Activated T-cell treated with anti-CD3 and anti-CD28 coated beads for 24 hours (primary cell): Measurements from ENCODE around the gene EPHA10.

Source experiments
- DNase-seq: peaks from one replicate; pipeline ENCODE4 v3.0.0-alpha.2; 2020; ENCODE audit warnings: low read depth

EPHA10 gene

GRCh38 chr1:37764888-37765441 is at the start of gene EPHA10:
Gene EPHA10, minus strand, starts transcription at chr1:37765120. Its CDS starts 54 bp downstream, at chr1:37765066.
- no peak for DNase-seq

GRCh38 chr1:37814252-37814651 is 49.3 kb upstream of the EPHA10 start:
- no peak for DNase-seq

- no peak for DNase-seq
These were observed 48.7 kb upstream of the EPHA10 start for GRCh38 chr1:37813529-37814145.

- DNase-seq: peak; percentile 53
These were observed 46.2 kb upstream of the EPHA10 start for GRCh38 chr1:37811027-37811655.

- DNase-seq: no peak
These were observed 45.0 kb upstream of the EPHA10 start for GRCh38 chr1:37809942-37810341.

- DNase-seq: no peak
These were observed 43.7 kb upstream of the EPHA10 start for GRCh38 chr1:37808369-37809319.

- DNase-seq: peak; percentile 92
These were observed 42.8 kb upstream of the EPHA10 start, which contains the start of the genes C1orf122 and YRDC for GRCh38 chr1:37807555-37808368. Gene C1orf122, plus strand, starts transcription at chr1:37807790. Its CDS starts 615 bp downstream, at chr1:37808405. Gene YRDC, minus strand, starts transcription at chr1:37808208. Its CDS starts 28 bp downstream, at chr1:37808180.

- no peak for DNase-seq
These were observed 42.3 kb upstream of the EPHA10 start for GRCh38 chr1:37807220-37807554.

- no peak for DNase-seq
These were observed 37.5 kb upstream of the EPHA10 start for GRCh38 chr1:37802439-37802838.

- no peak for DNase-seq
These were observed 32.9 kb upstream of the EPHA10 start for GRCh38 chr1:37797750-37798345.

- peak; percentile 31 for DNase-seq
These were observed 30.6 kb upstream of the EPHA10 start for GRCh38 chr1:37795340-37796125.

- no peak for DNase-seq
These were observed 29.7 kb upstream of the EPHA10 start for GRCh38 chr1:37794372-37795339.

GRCh38 chr1:37793773-37794371 is 29.0 kb upstream of the EPHA10 start, which contains the start of gene MANEAL:
Gene MANEAL, plus strand, starts transcription at chr1:37793847. Its CDS starts 336 bp downstream, at chr1:37794183.
- DNase-seq: no peak

GRCh38 chr1:37792943-37793686 is 28.2 kb upstream of the EPHA10 start:
- DNase-seq: no peak

GRCh38 chr1:37782491-37782890 is 17.6 kb upstream of the EPHA10 start:
- no peak for DNase-seq

GRCh38 chr1:37778654-37779053 is 13.7 kb upstream of the EPHA10 start:
- DNase-seq: no peak

- DNase-seq: no peak
These were observed 12.1 kb upstream of the EPHA10 start for GRCh38 chr1:37776946-37777516.
